H9 (cell line): ENCODE results near the gene SMC1B. TPM values are rescaled to one million over a fixed set of nuclear protein-coding genes. Genes with fewer than 3 reads are reported as not detected.

Source experiments
- DNase-seq: peaks from one replicate; pipeline ENCODE4 v3.0.0-alpha.2; 2017
- H2AFZ ChIP-seq: one replicate; pipeline ENCODE4 v1.6.1; 2013; ENCODE audit warnings: mild to moderate bottlenecking, low read length, control low read depth, moderate library complexity
- H2AK5ac ChIP-seq: 2 replicates; pipeline ENCODE4 v1.6.1; 2013; ENCODE audit warnings: low read length, control low read depth, mixed read lengths; ENCODE audit not compliant: insufficient read length
- H2BK120ac ChIP-seq: one replicate; pipeline ENCODE4 v1.6.1; 2013; ENCODE audit warnings: low read depth, mild to moderate bottlenecking, low read length, control low read depth, inconsistent platforms; ENCODE audit not compliant: poor library complexity, severe bottlenecking
- H2BK12ac ChIP-seq: 2 replicates; pipeline ENCODE4 v1.6.1; 2013; ENCODE audit warnings: low read length, control low read depth, mixed read lengths, low read depth; ENCODE audit not compliant: insufficient read length
- H2BK15ac ChIP-seq: 2 replicates; pipeline ENCODE4 v1.6.1; 2013; ENCODE audit warnings: low read depth, low read length, control low read depth
- H2BK20ac ChIP-seq: one replicate; pipeline ENCODE4 v1.6.1; 2013; ENCODE audit warnings: low read depth, mild to moderate bottlenecking, low read length, control low read depth, inconsistent platforms; ENCODE audit not compliant: poor library complexity, severe bottlenecking
- H2BK5ac ChIP-seq: 2 replicates; pipeline ENCODE4 v1.6.1; 2013; ENCODE audit warnings: low read length, control low read depth, mixed read lengths; ENCODE audit not compliant: insufficient read length
- H3K14ac ChIP-seq: 2 replicates; pipeline ENCODE4 v1.6.1; 2013; ENCODE audit warnings: low read length, control low read depth; ENCODE audit not compliant: insufficient read depth
- H3K18ac ChIP-seq: 2 replicates; pipeline ENCODE4 v1.6.1; 2013; ENCODE audit warnings: low read depth, mild to moderate bottlenecking, mixed read lengths, low read length, control low read depth; ENCODE audit not compliant: insufficient read length
- H3K23ac ChIP-seq: 2 replicates; pipeline ENCODE4 v1.6.1; 2013; ENCODE audit warnings: low read length, control low read depth, mixed read lengths, low read depth; ENCODE audit not compliant: insufficient read length
- H3K23me2 ChIP-seq: 2 replicates; pipeline ENCODE4 v1.6.1; 2013; ENCODE audit warnings: low read depth, mild to moderate bottlenecking, mixed read lengths, low read length, control low read depth; ENCODE audit not compliant: insufficient read length, poor library complexity, severe bottlenecking
- H3K27ac ChIP-seq: 2 replicates; pipeline ENCODE4 v1.5.1; 2013; ENCODE audit warnings: low read length, control low read depth, mixed read lengths, low read depth; ENCODE audit not compliant: insufficient read length
- H3K27me3 ChIP-seq: 2 replicates; pipeline ENCODE4 v1.6.1; 2013; ENCODE audit warnings: low read length, control low read depth, inconsistent platforms; ENCODE audit not compliant: insufficient read depth
- H3K4ac ChIP-seq: 2 replicates; pipeline ENCODE4 v1.6.1; 2013; ENCODE audit warnings: low read depth, mild to moderate bottlenecking, control low read depth, inconsistent platforms, low read length, moderate library complexity
- H3K4me1 ChIP-seq: 2 replicates; pipeline ENCODE4 v1.6.1; 2013; ENCODE audit warnings: low read length, control low read depth, inconsistent platforms; ENCODE audit not compliant: insufficient read depth
- H3K4me2 ChIP-seq: 2 replicates; pipeline ENCODE4 v1.6.1; 2013; ENCODE audit warnings: low read length, control low read depth, mixed read lengths; ENCODE audit not compliant: insufficient read length, insufficient read depth
- H3K56ac ChIP-seq: 2 replicates; pipeline ENCODE4 v1.6.1; 2013; ENCODE audit warnings: low read depth, mild to moderate bottlenecking, mixed read lengths, low read length, control low read depth; ENCODE audit not compliant: insufficient read length
- H3K79me1 ChIP-seq: 2 replicates; pipeline ENCODE4 v1.6.1; 2013; ENCODE audit warnings: low read depth, mild to moderate bottlenecking, moderate library complexity, low read length, control low read depth, inconsistent platforms; ENCODE audit not compliant: insufficient read depth, poor library complexity, severe bottlenecking
- H3K79me2 ChIP-seq: 2 replicates; pipeline ENCODE4 v1.6.1; 2013; ENCODE audit warnings: low read length, control low read depth, inconsistent platforms; ENCODE audit not compliant: insufficient read depth
- H3K9ac ChIP-seq: 2 replicates; pipeline ENCODE4 v1.6.1; 2013; ENCODE audit warnings: low read length, control low read depth, mixed read lengths; ENCODE audit not compliant: insufficient read length; ENCODE audit errors: extremely low read depth
- H3K9me3 ChIP-seq: one replicate; pipeline ENCODE4 v1.6.1; 2013; ENCODE audit warnings: low read depth, low read length, inconsistent platforms; ENCODE audit not compliant: control insufficient read depth
- H3T11ph ChIP-seq: one replicate; pipeline ENCODE4 v1.6.1; 2013; ENCODE audit warnings: mild to moderate bottlenecking, low read length, control low read depth, inconsistent platforms
- H4K20me1 ChIP-seq: one replicate; pipeline ENCODE4 v1.6.1; 2013; ENCODE audit not compliant: control insufficient read depth, insufficient read length, insufficient read depth
- H4K5ac ChIP-seq: 2 replicates; pipeline ENCODE4 v1.6.1; 2013; ENCODE audit warnings: low read depth, mild to moderate bottlenecking, mixed read lengths, low read length, control low read depth; ENCODE audit not compliant: insufficient read length
- H4K8ac ChIP-seq: replicated peaks from 2 replicates; pipeline ENCODE4 v1.6.1; 2013; ENCODE audit warnings: low read length, control low read depth, mixed read lengths, low read depth; ENCODE audit not compliant: insufficient read length
- H4K91ac ChIP-seq: 2 replicates; pipeline ENCODE4 v1.6.1; 2013; ENCODE audit warnings: low read depth, mild to moderate bottlenecking, moderate library complexity, mixed read lengths, low read length, control low read depth; ENCODE audit not compliant: insufficient read length
- H3K27ac Mint-ChIP-seq, 3 experiments: 2 replicates in 2 of 3; 3 replicates in 1 of 3; pipeline ENCODE4 v1.8.0; 2020 to 2021; ENCODE audit warnings: mixed read lengths in 3 of 3, mild to moderate bottlenecking in 1 of 3, moderate library complexity in 1 of 3
- H3K27me3 Mint-ChIP-seq: 2 replicates; pipeline ENCODE4 v1.8.0; 2021; ENCODE audit warnings: low read depth, mild to moderate bottlenecking, moderate library complexity, mixed read lengths
- H3K36me3 Mint-ChIP-seq, 3 experiments: 2 replicates in 2 of 3; 3 replicates in 1 of 3; pipeline ENCODE4 v1.8.0; 2020 to 2021; ENCODE audit warnings: low read depth in 3 of 3, mixed read lengths in 3 of 3; ENCODE audit not compliant: insufficient read depth in 1 of 3
- H3K4me1 Mint-ChIP-seq, 2 experiments: 2 replicates each; pipeline ENCODE4 v1.8.0; 2020; ENCODE audit warnings: mixed read lengths in 2 of 2
- H3K4me3 Mint-ChIP-seq, 2 experiments: 2 replicates in 1 of 2; 3 replicates in 1 of 2; pipeline ENCODE4 v1.8.0; 2020 to 2021; ENCODE audit warnings: mild to moderate bottlenecking in 2 of 2, mixed read lengths in 2 of 2, moderate library complexity in 1 of 2
- H3K9me3 Mint-ChIP-seq, 2 experiments: 2 replicates in 1 of 2; 3 replicates in 1 of 2; pipeline ENCODE4 v1.8.0; 2020; ENCODE audit warnings: mild to moderate bottlenecking in 2 of 2, mixed read lengths in 2 of 2, moderate library complexity in 1 of 2
- CTCF ChIP-seq: fragments of 200-600 bp; sonication (generic); conservative IDR thresholded peaks from 3 replicates; pipeline ENCODE4 v1.8.0; 2021; ENCODE audit warnings: antibody characterized with exemption, mild to moderate bottlenecking
- WGBS: extraction: QIAGEN DNeasy Blood & Tissue Kit; methylation state at CpG from one replicate; pipeline ENCODE4 v1.1.7; 2013; ENCODE audit warnings: missing lambda C conversion rate, low lambda C conversion rate, mixed read lengths; ENCODE audit not compliant: insufficient read length; ENCODE audit errors: extremely low coverage; 5-methylcytosine and 5-hydroxymethylcytosine counted together
- total RNA-seq: library from RNA; stranded (reverse); gene quantifications from 2 replicates; pipeline ENCODE4 v1.2.1, GENCODE V29; 2021

The SMC1B gene
- total RNA-seq, 1 experiment from 2014 or later: not detected

GRCh38 chr22:45314054-45314721 lies 99.2 kb downstream of the SMC1B start:
- H3K18ac ChIP-seq: no peak overlapping the region
- no peak overlapping the region for H4K8ac ChIP-seq
- H2BK5ac ChIP-seq: no peak overlapping the region
- H4K5ac ChIP-seq: no peak overlapping the region
- no peak overlapping the region for H3K4ac ChIP-seq
- no peak overlapping the region for H2AFZ ChIP-seq
- no peaks in the 10 kb centered on the region for H3K79me1 ChIP-seq
- H2BK120ac ChIP-seq: no peak overlapping the region
- no peaks in the 10 kb centered on the region for H3K9me3 ChIP-seq
- no peak overlapping the region for H4K91ac ChIP-seq
- peaks cover 4% of the 10 kb centered on the region for H3K4me1 ChIP-seq
- H2BK20ac ChIP-seq: no peak overlapping the region
- no peak overlapping the region for H2AK5ac ChIP-seq
- H4K20me1 ChIP-seq: no peaks in the 10 kb centered on the region
- H3T11ph ChIP-seq: no peak overlapping the region
- Mint-ChIP-seq H3K27ac (no peak overlapping the region; a peak in 1 of 7 replicates), H3K27me3 (peaks cover 9% of the 10 kb centered on the region), H3K4me1 (peaks cover 38 to 46% of the 10 kb centered on the region in 2 experiments), H3K36me3 (peaks cover 4 to 9% (median 6%) of the 10 kb centered on the region in 3 experiments; a peak in 2 of 7 replicates), H3K9me3 (no peaks in the 10 kb centered on the region), H3K4me3 (no peak overlapping the region)
- no peak overlapping the region for H3K23ac ChIP-seq
- H3K9ac ChIP-seq: no peak overlapping the region
- H2BK12ac ChIP-seq: no peak overlapping the region
- no peaks in the 10 kb centered on the region; the same call in 1 of the 2 replicates for H3K79me2 ChIP-seq
- no peaks in the 10 kb centered on the region for H3K27me3 ChIP-seq
- no CpG with 5 or more reads among the region's 8 CpGs for WGBS
- H3K4me2 ChIP-seq: no peak overlapping the region
- DNase-seq: no peak
- no peak overlapping the region for H3K27ac ChIP-seq
- no peak overlapping the region for H3K14ac ChIP-seq
- H2BK15ac ChIP-seq: no peak overlapping the region
- peaks cover 9% of the 10 kb centered on the region for H3K23me2 ChIP-seq
- no peak overlapping the region for H3K56ac ChIP-seq
- no peak for TF ChIP-seq CTCF
